K562 (cell line): ENCODE data around the gene NYNRIN. TPM values are rescaled to one million over a fixed set of nuclear protein-coding genes. Genes with fewer than 3 reads are reported as not detected.

Experiments
- ATAC-seq: fragments of 200-7000 bp; cut with Tn5 transposase; 3 replicates; pipeline ENCODE4 v1.9.1; 2020; ENCODE audit warnings: moderate library complexity
- BruUV-seq: library from RNA; stranded (reverse); fragments of 400-500 nt; replicated peaks from 2 replicates; lab custom pipeline; 2021; lab: Mats Ljungman, UMichigan
- CTCF ChIA-PET: fragments of 300-600 bp; formaldehyde crosslinking; extraction: SDS; loops from one replicate; lab custom pipeline; 2021; ENCODE audit warnings: low intra/inter-chr PET ratio; lab: Yijun Ruan, JAX
- POLR2A ChIA-PET: fragments of 300-600, 350-650 bp; sonication (Branson Sonifier 250); formaldehyde crosslinking; extraction: SDS; loops from one replicate; lab custom pipeline; 2021; ENCODE audit warnings: antibody characterized with exemption, inconsistent platforms; lab: Yijun Ruan, JAX
- DNase-seq, 4 experiments: peaks; one replicate each; pipeline versions ENCODE4 v3.0.0 to v3.0.0-alpha.2; 2011 to 2018; ENCODE audit warnings: low spot score in 3 of 4, mixed read lengths in 3 of 4; ENCODE audit errors: extremely low read depth in 1 of 4
- FAIRE-seq: peaks from 2 replicates; lab custom pipeline; 2011; peaks lifted over from hg19 to GRCh38; lab: Jason Lieb, UNC
- H2AFZ ChIP-seq: 2 replicates; pipeline ENCODE4 v1.6.0; 2011; ENCODE audit warnings: low read depth, low read length, control low read depth, inconsistent platforms
- H3K27ac ChIP-seq: fragments of 200-600 bp; 3 replicates; pipeline ENCODE4 v1.8.0; 2011; ENCODE audit warnings: low read depth, mild to moderate bottlenecking, control low read depth, inconsistent platforms, low read length, moderate library complexity, mixed read lengths; ENCODE audit errors: extremely low read depth
- H3K27me3 ChIP-seq, 2 experiments: fragments of 300-600 bp in 1 of 2; 2 replicates in 1 of 2; 3 replicates in 1 of 2; pipeline versions ENCODE4 v1.6.0 to v1.8.0; 2011; ENCODE audit warnings: inconsistent platforms in 2 of 2, low read length in 2 of 2, mild to moderate bottlenecking in 1 of 2, mixed read lengths in 1 of 2, moderate library complexity in 1 of 2; ENCODE audit not compliant: control insufficient read depth in 2 of 2, insufficient read depth in 2 of 2
- H3K36me3 ChIP-seq: fragments of 300-600 bp; 3 replicates; pipeline ENCODE4 v1.8.0; 2011; ENCODE audit warnings: mild to moderate bottlenecking, low read length, inconsistent platforms; ENCODE audit not compliant: control insufficient read depth, insufficient read depth
- H3K4me1 ChIP-seq, 2 experiments: fragments of 200-600 bp in 1 of 2; replicated peaks in 1 of 2; 2 replicates in 1 of 2; 3 replicates in 1 of 2; pipeline versions ENCODE4 v1.5.1 to v1.8.0; 2011; ENCODE audit warnings: inconsistent platforms in 2 of 2, low read length in 2 of 2, mild to moderate bottlenecking in 1 of 2, mixed read lengths in 1 of 2, moderate library complexity in 1 of 2; ENCODE audit not compliant: control insufficient read depth in 2 of 2, insufficient read depth in 2 of 2
- H3K4me2 ChIP-seq: 2 replicates; pipeline ENCODE4 v1.6.1; 2011; ENCODE audit warnings: low read length, control low read depth, inconsistent platforms, mixed read lengths; ENCODE audit not compliant: insufficient read depth
- H3K4me3 ChIP-seq: fragments of 200-600 bp; sonication (generic), shearing (Covaris generic); 2 replicates; pipeline ENCODE4 v1.5.1; 2016; ENCODE audit warnings: control low read depth, inconsistent platforms
- H3K79me2 ChIP-seq: fragments of 200-600 bp; 3 replicates; pipeline ENCODE4 v1.8.0; 2011; ENCODE audit warnings: low read length, inconsistent platforms; ENCODE audit not compliant: control insufficient read depth, insufficient read depth
- H3K9ac ChIP-seq, 2 experiments: 2 replicates each; pipeline versions ENCODE4 v1.6.0 to v1.6.1; 2011; ENCODE audit warnings: low read depth in 2 of 2, low read length in 2 of 2, control low read depth in 1 of 2, inconsistent platforms in 1 of 2, mild to moderate bottlenecking in 1 of 2, mixed read lengths in 1 of 2; ENCODE audit not compliant: insufficient read depth in 1 of 2
- H3K9me1 ChIP-seq: one replicate; pipeline ENCODE4 v1.6.0; 2011; ENCODE audit warnings: inconsistent platforms, mild to moderate bottlenecking, low read length, moderate library complexity; ENCODE audit not compliant: control insufficient read depth, insufficient read depth
- H3K9me3 ChIP-seq: replicated peaks from 2 replicates; pipeline ENCODE4 v1.5.1; 2011; ENCODE audit warnings: low read depth, low read length, inconsistent platforms; ENCODE audit not compliant: control insufficient read depth, insufficient read depth
- H4K20me1 ChIP-seq: replicated peaks from 2 replicates; pipeline ENCODE4 v1.6.1; 2011; ENCODE audit warnings: low read length, inconsistent platforms, mixed read lengths; ENCODE audit not compliant: control insufficient read depth, insufficient read depth
- ARNT ChIP-seq, 2 experiments: fragments of 450-650 bp; IDR thresholded peaks; 2 replicates each; pipeline ENCODE4 v1.6.1; 2016; ENCODE audit warnings: mild to moderate bottlenecking in 1 of 2
- COPS2 ChIP-seq: fragments of 450-650 bp; conservative IDR thresholded peaks from 2 replicates; pipeline ENCODE4 v1.6.1; 2016; ENCODE audit warnings: mild to moderate bottlenecking, moderate library complexity
- NEUROD1 ChIP-seq: fragments of 150-350 bp; IDR thresholded peaks from 2 replicates; pipeline ENCODE4 v1.6.1; 2014; ENCODE audit warnings: borderline replicate concordance, low read length, low read depth; ENCODE audit not compliant: partially characterized antibody
- ZNF197 ChIP-seq: fragments of 200-800 bp; sonication (Bioruptor generic); IDR thresholded peaks from 2 replicates; pipeline ENCODE4 v1.6.1; 2016; ENCODE audit warnings: low read depth, missing genetic modification characterization, missing compliant biosample characterization
- WGBS: fragments of 100-300 bp; shearing (Covaris generic); methylation state at CpG from one replicate; pipeline ENCODE4 v1.1.6; 2016; ENCODE audit warnings: low coverage, mixed read lengths; ENCODE audit not compliant: insufficient coverage; ENCODE audit errors: missing lambda C conversion rate; 5-methylcytosine and 5-hydroxymethylcytosine counted together
- in situ Hi-C: fragments of 300-500 bp; cut with MboI; formaldehyde crosslinking; loops from 4 replicates; pipeline ENCODE4 v1.15.0; 2018; ENCODE audit warnings: inconsistent platforms, mixed read lengths
- intact Hi-C: fragments of 100-400 bp; cut with micrococcal nuclease; formaldehyde crosslinking; loops from 2 replicates; pipeline ENCODE4 v1.14.2; 2022
- polyA plus RNA-seq, 8 experiments: library from polyadenylated mRNA; depleted of rRNA in 4 of 8; stranded (reverse) in 5 of 8; unstranded in 3 of 8; fragments of >200 nt; fragmentation: Nextera tagmentation in 2 of 8; fragmentation: Illumina TruSeq in 1 of 8; extraction: Ambion mirVana in 2 of 8; extraction: Trizol in 1 of 8; gene quantifications; 2 replicates each; pipeline versions ENCODE4 v1.2.1 to v1.2.3, GENCODE V29; 2011 to 2014; ENCODE audit warnings: inconsistent platforms in 1 of 8, missing spikeins in 1 of 8
- total RNA-seq, 7 experiments: library from RNA; depleted of rRNA in 6 of 7; stranded (reverse); fragments of >200 nt in 6 of 7; fragmentation: Illumina TruSeq in 2 of 7; extraction: Trizol in 2 of 7; gene quantifications; 2 replicates each; pipeline versions ENCODE4 v1.2.1 to v1.2.3, GENCODE V29; 2011 to 2021; ENCODE audit warnings: low replicate concordance in 1 of 7

The NYNRIN gene
- total and polyA plus RNA-seq, 9 of the 15 experiments (the other 6 are each of a cell fraction or from before 2014, with no cell fraction given), result 0.04 to 1.2 (median 0.28) TPM

DNA sequence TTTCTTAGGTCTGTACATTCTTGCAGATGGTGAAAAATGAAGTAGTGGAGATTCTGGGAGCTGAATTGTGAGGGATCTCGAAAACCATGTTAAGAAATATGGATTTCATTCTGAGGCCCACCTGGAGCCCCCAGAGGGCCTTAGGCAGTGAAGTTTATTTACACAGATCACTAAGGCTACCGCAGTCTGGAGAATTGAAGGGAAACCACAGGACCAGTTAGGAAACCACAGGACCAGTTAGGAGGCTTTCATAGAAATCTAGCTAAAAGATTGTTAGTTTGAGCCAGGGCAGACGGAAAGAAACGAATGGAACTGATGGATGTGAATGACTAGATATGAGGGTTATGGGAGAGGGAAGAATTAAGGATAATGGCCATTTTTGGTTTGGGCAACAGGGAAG, 23.5 kb downstream of the NYNRIN start:
- intact Hi-C loops, result no loop called here
- POLR2A ChIA-PET, result no interaction called here
- no peak overlapping the region for H3K9ac ChIP-seq
- 49% methylated on average over 3 of the region's 4 CpGs for WGBS
- no peaks in the 10 kb centered on the region for H3K36me3 ChIP-seq
- H3K4me3 ChIP-seq, result no peak overlapping the region
- in situ Hi-C loops, result no loop called here
- FAIRE-seq (no peak), ATAC-seq (no peak)
- H3K27me3 ChIP-seq, result no peaks in the 10 kb centered on the region
- H2AFZ ChIP-seq, result no peak overlapping the region; the same call in 1 of the 2 replicates
- H3K4me1 ChIP-seq, result peaks cover 5 to 36% of the 10 kb centered on the region in 2 experiments
- no peaks in the 10 kb centered on the region for H4K20me1 ChIP-seq
- no peak overlapping the region for H3K4me2 ChIP-seq
- no peaks in the 10 kb centered on the region; the same call in 1 of the 2 replicates for H3K9me3 ChIP-seq
- no TSS peak for BruUV-seq
- TF ChIP-seq ZNF197 (CRISPR knock-in tag) (no peak), COPS2 (no peak), NEUROD1 (no peak), ARNT (IDR thresholded peaks at IDR 0.05) (no peak)
- TF ChIP-seq, all 486 proteins: peak for 0
- H3K79me2 ChIP-seq, result no peaks in the 10 kb centered on the region
- CTCF ChIA-PET, result no interaction called here
- no peaks in the 10 kb centered on the region for H3K9me1 ChIP-seq
- no peak overlapping the region for H3K27ac ChIP-seq
- DNase-seq, result no peak
